Pancreas (tissue), 10 donors: ENCODE data around the gene SCN8A. TPM values are rescaled to one million over a fixed set of nuclear protein-coding genes. Genes with fewer than 3 reads are reported as not detected.
A peak's percentile ranks its signal among the peaks of the same experiment; 100 is the strongest.

Experiments used
- ATAC-seq, 4 donors: fragments of 200-7000 bp; cut with Tn5 transposase; one replicate each; pipeline versions ENCODE4 v1.8.0 to v1.9.1; 2020; ENCODE audit warnings: mild to moderate bottlenecking in 4 of 4, moderate library complexity in 4 of 4
- DNase-seq, 6 donors: peaks; one replicate each; pipeline ENCODE4 v3.0.0-alpha.2; 2020
- FAIRE-seq: peaks from 2 replicates; lab custom pipeline; 2012; peaks lifted over from hg19 to GRCh38; lab: Jason Lieb, UNC
- H3K27ac ChIP-seq, 4 donors: fragments of 200-600 bp; sonication (generic); 1 replicate in 3 of 4; 2 replicates in 1 of 4; pipeline versions ENCODE4 v1.5.0 to v1.8.0; 2020
- H3K27me3 ChIP-seq, 4 donors: fragments of 200-600 bp; one replicate each; pipeline ENCODE4 v1.8.0; 2021
- H3K36me3 ChIP-seq, 3 donors: fragments of 200-600 bp; sonication (generic) in 1 of 3; one replicate each; pipeline versions ENCODE4 v1.5.0 to v1.8.0; 2020 to 2021
- H3K4me1 ChIP-seq, 3 donors: fragments of 200-600 bp; one replicate each; pipeline ENCODE4 v1.8.0; 2021
- H3K4me3 ChIP-seq, 4 donors: fragments of 200-600 bp; sonication (generic) in 2 of 4; one replicate each; pipeline versions ENCODE4 v1.5.0 to v1.8.0; 2020 to 2021
- H3K9me3 ChIP-seq, 4 donors: fragments of 200-600 bp; one replicate each; pipeline ENCODE4 v1.8.0; 2021
- CTCF ChIP-seq, 4 donors: fragments of 200-600 bp; sonication (generic) in 3 of 4; IDR thresholded peaks; one replicate each; pipeline versions ENCODE4 v1.5.0 to v1.8.0; 2021; ENCODE audit warnings: antibody characterized with exemption in 4 of 4
- WGBS, 2 donors: extraction: QIAGEN DNeasy Blood & Tissue Kit; methylation state at CpG; one replicate each; pipeline ENCODE4 v1.1.7; 2013; 5-methylcytosine and 5-hydroxymethylcytosine counted together
- intact Hi-C, 3 donors: fragments of 100-400 bp; cut with DNase I; formaldehyde crosslinking; loops; one replicate each; pipeline versions ENCODE4 v1.11.1 to v1.14.2; 2022
- polyA plus RNA-seq, 2 donors: library from polyadenylated mRNA; stranded (reverse); fragments of 200-250 nt; gene quantifications; one replicate each; pipeline ENCODE4 v1.2.3, GENCODE V29; 2013
- total RNA-seq, 6 donors: library from RNA; stranded (reverse); fragmentation: NEBNext Ultra II Directional in 4 of 6; extraction: Animal tissue kit (Norgen Biotek cat#: 25700) in 4 of 6; gene quantifications; one replicate each; pipeline versions ENCODE4 v1.2.1 to v1.2.4, GENCODE V29; 2021 to 2023
- donor health status: healthy with polysubstance abuse.
- donor health status: DM: no; HTN: no; CAD: no; lungs with moderate emphysema.
- donor health status: DM: no; HTN: no; CAD: no.
- donor health status: control.
- donor health status: control.
- donor health status: Bipolar disorder and iron deficiency.
- donor health status: DM: yes; HTN: yes; CAD: no.
- donor health status: DM: no; HTN: no; CAD: no.
- donor health status: DM: no; HTN: no; CAD: no.
- donor health status: DM: yes; HTN: yes; CAD: no.

Gene SCN8A
- total and polyA plus RNA-seq, 8 donors, result 1.9 to 3.2 (median 2.3) TPM

DNA sequence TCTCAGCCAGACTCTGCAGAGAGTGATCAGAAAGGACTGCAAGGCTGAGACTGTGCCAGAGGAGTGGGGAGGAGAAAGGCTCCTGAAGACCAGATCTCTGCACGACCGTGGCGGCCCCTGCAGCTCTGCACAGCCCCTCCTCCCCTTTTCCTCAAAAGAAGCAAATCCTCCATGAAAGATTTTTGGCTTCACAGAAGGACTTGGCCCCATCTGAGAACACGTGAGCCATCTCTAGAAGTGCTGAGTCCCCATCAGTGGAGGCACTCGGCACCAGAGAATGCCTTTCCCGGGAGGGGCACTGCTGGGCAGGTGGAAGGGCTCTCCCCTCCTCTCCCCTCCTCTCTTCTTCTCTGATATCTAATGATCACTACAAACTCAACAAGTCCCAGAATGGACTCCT, 250.7 kb downstream of the SCN8A start:
- intact Hi-C loops, result no loop called here
- Histone ChIP-seq H3K27ac (no peak overlapping the region), H3K27me3 (peaks cover 0 to 9% (median 0%) of the 10 kb centered on the region in 4 donors), H3K9me3 (no peaks in the 10 kb centered on the region), H3K4me1 (no peaks in the 10 kb centered on the region), H3K36me3 (no peaks in the 10 kb centered on the region), H3K4me3 (no peak overlapping the region)
- 47 to 62% methylated on average over 6 of the region's 6 CpGs for WGBS, 2 donors
- FAIRE-seq, result no peak
- no peak for DNase-seq
- no peak for ATAC-seq
- TF ChIP-seq CTCF (IDR thresholded peaks at IDR 0.05), result no peak

GRCh38 chr12:51844854-51845253, 253.8 kb downstream of the SCN8A start:
- 72% methylated on average over 4 of the region's 4 CpGs for WGBS, 2 donors
- FAIRE-seq (no peak), ATAC-seq (no peak), DNase-seq (no peak)
- Histone ChIP-seq H3K36me3 (no peaks in the 10 kb centered on the region), H3K27ac (no peak overlapping the region), H3K27me3 (peaks cover 0 to 16% (median 0%) of the 10 kb centered on the region in 4 donors), H3K4me3 (no peak overlapping the region), H3K9me3 (no peaks in the 10 kb centered on the region), H3K4me1 (peaks cover 0 to 7% (median 0%) of the 10 kb centered on the region in 3 donors)
- no peak for TF ChIP-seq CTCF (IDR thresholded peaks at IDR 0.05)
- intact Hi-C loops, result no loop called here

DNA sequence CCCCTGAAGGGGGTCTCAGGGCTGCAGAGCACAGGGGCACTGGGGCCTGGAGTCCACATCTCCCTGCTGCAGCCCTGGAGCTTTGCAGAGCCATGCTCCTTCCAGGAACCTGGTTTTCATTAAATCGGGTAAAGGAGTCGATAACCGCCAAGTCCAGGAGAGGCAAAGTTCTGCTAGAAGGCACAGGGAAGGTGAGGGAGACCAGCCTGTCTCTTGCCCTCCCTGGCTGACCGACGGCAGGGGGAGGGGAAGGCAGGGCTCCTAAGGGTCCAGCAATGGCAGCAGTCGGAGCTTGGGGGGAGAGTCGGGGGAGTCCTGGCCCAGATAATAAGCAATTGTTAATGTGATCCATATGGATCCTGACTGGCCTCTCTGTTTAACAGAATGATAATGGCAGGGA, 254.4 kb downstream of the SCN8A start:
- no peak for ATAC-seq
- H3K4me1 ChIP-seq, result peaks cover 0 to 7% (median 0%) of the 10 kb centered on the region in 3 donors
- no peaks in the 10 kb centered on the region for H3K36me3 ChIP-seq
- no peaks in the 10 kb centered on the region for H3K9me3 ChIP-seq
- no peak for FAIRE-seq
- no peak overlapping the region for H3K27ac ChIP-seq
- H3K27me3 ChIP-seq, result peaks cover 0 to 16% (median 0%) of the 10 kb centered on the region in 4 donors
- WGBS, 2 donors, result 38 to 49% methylated on average over 7 of the region's 7 CpGs
- intact Hi-C loops, result no loop called here
- H3K4me3 ChIP-seq, result no peak overlapping the region
- no peak for TF ChIP-seq CTCF (IDR thresholded peaks at IDR 0.05)
- no peak for DNase-seq

- no peak overlapping the region for H3K4me3 ChIP-seq
- H3K9me3 ChIP-seq, result no peaks in the 10 kb centered on the region
- no peak for DNase-seq
- H3K27me3 ChIP-seq, result peaks cover 0 to 16% (median 0%) of the 10 kb centered on the region in 4 donors
- no peak for TF ChIP-seq CTCF (IDR thresholded peaks at IDR 0.05)
- 79 to 86% methylated on average over 15 of the region's 15 CpGs for WGBS, 2 donors
- no peaks in the 10 kb centered on the region for H3K36me3 ChIP-seq
- no peak for ATAC-seq
- peaks cover 0 to 7% (median 0%) of the 10 kb centered on the region in 3 donors for H3K4me1 ChIP-seq
- intact Hi-C loops, result no loop called here
- no peak overlapping the region for H3K27ac ChIP-seq
- no peak for FAIRE-seq
Measured at GRCh38 chr12:51846271-51846691, 255.2 kb downstream of the SCN8A start.

- peaks cover 0 to 7% (median 0%) of the 10 kb centered on the region in 3 donors for H3K4me1 ChIP-seq
- ATAC-seq (peak; percentile 41 to 79 (median 58)), FAIRE-seq (no peak), DNase-seq (peak in 2 of 6 donors; percentile 52 to 72)
- H3K36me3 ChIP-seq, result no peaks in the 10 kb centered on the region
- peaks cover 0 to 16% (median 0%) of the 10 kb centered on the region in 4 donors for H3K27me3 ChIP-seq
- H3K9me3 ChIP-seq, result no peaks in the 10 kb centered on the region
- 3 to 4% methylated on average over 58 of the region's 59 CpGs for WGBS, 2 donors
- H3K4me3 ChIP-seq, result peak overlapping the region; percentile 10 to 52 (median 32)
- no peak overlapping the region for H3K27ac ChIP-seq
- no peak for TF ChIP-seq CTCF (IDR thresholded peaks at IDR 0.05)
- intact Hi-C loops, result no loop called here
Measured at GRCh38 chr12:51846911-51847642, 256.0 kb downstream of the SCN8A start.
